Choroid plexus epithelial cell (primary cell): ENCODE data around the gene MYO10.

Source experiments
- DNase-seq: peaks from one replicate; pipeline ENCODE4 v3.0.0-alpha.2; 2010; ENCODE audit warnings: low read depth
- H3K4me3 ChIP-seq: 2 replicates; pipeline ENCODE4 v1.5.1; 2011; ENCODE audit warnings: low read depth, mild to moderate bottlenecking, control low read depth, low read length, moderate library complexity
- CTCF ChIP-seq: conservative IDR thresholded peaks from 2 replicates; pipeline ENCODE4 v1.5.1; 2011; ENCODE audit warnings: low read depth, mild to moderate bottlenecking, control low read depth, inconsistent platforms, low read length, moderate library complexity

The MYO10 gene

GRCh38 chr5:16780325-16780724 is 155.8 kb downstream of the MYO10 start:
- TF ChIP-seq CTCF = no peak
- DNase-seq = no peak
- no peak overlapping the region for H3K4me3 ChIP-seq

DNA sequence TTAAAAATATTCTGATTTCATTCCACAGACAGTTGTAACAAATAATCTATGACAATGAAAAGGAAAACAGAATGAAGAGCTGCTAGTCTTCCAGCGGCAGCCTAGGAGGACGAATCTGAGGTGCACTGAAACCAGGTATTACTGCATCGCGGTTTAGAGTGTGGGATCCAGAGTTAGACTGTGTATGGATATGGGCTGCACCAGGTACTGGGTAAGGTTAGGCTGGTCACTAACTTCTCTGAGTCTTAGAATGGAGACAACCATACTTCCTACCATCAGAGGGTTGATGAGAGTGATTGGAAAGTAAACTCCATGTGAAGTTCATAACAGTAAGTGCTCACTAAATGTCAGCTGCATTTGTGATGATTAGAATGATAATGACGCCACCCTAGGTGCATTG is 158.7 kb downstream of the MYO10 start:
- H3K4me3 ChIP-seq = no peak overlapping the region
- no peak for DNase-seq
- no peak for TF ChIP-seq CTCF

DNA sequence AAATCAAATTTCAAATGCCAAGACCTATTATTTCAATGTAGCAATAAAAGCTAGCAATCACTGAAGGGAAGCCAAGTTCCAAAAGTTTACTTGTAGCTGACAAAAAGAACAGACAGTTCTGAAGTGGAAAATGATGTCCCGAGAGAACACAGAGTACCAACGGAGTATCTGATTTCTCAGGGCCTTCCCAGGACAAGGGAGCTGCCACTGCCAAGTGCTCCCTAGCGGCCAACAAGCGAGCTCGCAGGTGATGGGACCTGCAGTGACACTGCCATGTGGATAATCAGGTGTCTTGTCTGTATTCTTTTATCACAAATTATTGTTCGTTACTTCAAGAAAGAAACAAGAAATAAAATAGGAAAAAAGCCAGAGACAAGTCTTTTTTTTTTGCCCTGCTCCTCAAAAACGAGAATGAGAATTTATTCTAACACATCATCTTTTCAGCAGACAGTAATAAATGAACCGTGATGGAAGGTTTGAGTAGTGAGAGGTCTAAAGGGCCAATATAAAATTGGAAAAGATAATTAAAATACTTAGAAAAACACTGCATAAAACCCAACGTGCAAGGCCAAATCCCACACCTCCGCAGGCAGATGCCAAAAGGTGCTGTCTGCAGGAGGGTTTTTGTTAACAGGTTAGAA is 159.4 kb downstream of the MYO10 start:
- TF ChIP-seq CTCF = peak; percentile 28
- peak; percentile 30 for DNase-seq
- no peak overlapping the region for H3K4me3 ChIP-seq

DNA sequence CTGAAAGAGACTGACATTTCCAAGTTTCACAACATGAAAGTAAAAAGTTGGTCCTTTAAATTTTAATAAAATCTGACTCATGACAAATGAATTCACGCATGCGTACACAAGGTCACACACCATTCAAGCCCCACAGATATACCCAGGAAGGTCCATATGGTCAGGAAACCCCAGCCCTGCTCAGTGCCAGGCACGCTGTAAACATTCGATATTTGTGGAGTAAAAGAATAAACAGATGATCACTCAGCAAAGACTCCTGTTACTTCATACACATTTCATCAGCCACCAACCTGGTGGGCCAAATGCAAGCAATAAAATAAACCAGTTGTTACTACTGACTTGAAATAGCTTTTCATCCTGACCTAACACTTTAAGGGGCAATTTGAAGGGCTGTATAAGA is 161.3 kb downstream of the MYO10 start:
- H3K4me3 ChIP-seq = no peak overlapping the region
- peak; percentile 77 for DNase-seq
- no peak for TF ChIP-seq CTCF

GRCh38 chr5:16773991-16774390 is 162.1 kb downstream of the MYO10 start:
- TF ChIP-seq CTCF = no peak
- no peak overlapping the region for H3K4me3 ChIP-seq
- DNase-seq = peak; percentile 52

- no peak overlapping the region for H3K4me3 ChIP-seq
- DNase-seq = no peak
- TF ChIP-seq CTCF = no peak
These were observed 163.5 kb downstream of the MYO10 start for GRCh38 chr5:16772556-16772955.

GRCh38 chr5:16768184-16768583 is 167.9 kb downstream of the MYO10 start:
- TF ChIP-seq CTCF = no peak
- DNase-seq = no peak

More at GRCh38 chr5:16768184-16768583, 167.9 kb downstream of the MYO10 start:
- no peak overlapping the region for H3K4me3 ChIP-seq
